Activated CD4-positive, alpha-beta memory T cell treated with anti-CD3 and anti-CD28 coated beads for 36 hours (primary cell): Measurements from ENCODE around the gene PRDM13. TPM values are rescaled to one million over a fixed set of nuclear protein-coding genes. Genes with fewer than 3 reads are reported as not detected.
"Not testable (repeated sequence)": the region's sequence is repeated elsewhere in the genome, so short reads cannot be mapped to it uniquely, and the experiment has no call there.

Experiments
- CTCF ChIA-PET: fragments of 350-600 bp; sonication (Branson Sonifier 250); formaldehyde crosslinking; loops from one replicate; lab custom pipeline; 2021; ENCODE audit warnings: antibody characterized with exemption, inconsistent platforms; lab: Charles Lee
- POLR2A ChIA-PET: fragments of 350-600 bp; sonication (Branson Sonifier 250); formaldehyde crosslinking; loops from one replicate; lab custom pipeline; 2021; ENCODE audit warnings: antibody characterized with exemption; lab: Charles Lee
- DNase-seq: peaks from one replicate; pipeline ENCODE4 v3.0.0-alpha.2; 2020
- H3K27ac Mint-ChIP-seq: one replicate; pipeline ENCODE4 v1.8.0; 2021; ENCODE audit warnings: mixed read lengths
- H3K27me3 Mint-ChIP-seq: one replicate; pipeline ENCODE4 v1.8.0; 2021; ENCODE audit warnings: mixed read lengths
- H3K36me3 Mint-ChIP-seq: one replicate; pipeline ENCODE4 v1.8.0; 2021; ENCODE audit warnings: mixed read lengths
- H3K4me1 Mint-ChIP-seq: one replicate; pipeline ENCODE4 v1.8.0; 2021; ENCODE audit warnings: low read depth, mixed read lengths
- H3K4me3 Mint-ChIP-seq: one replicate; pipeline ENCODE4 v1.8.0; 2021; ENCODE audit warnings: mild to moderate bottlenecking, mixed read lengths
- H3K9me3 Mint-ChIP-seq: one replicate; pipeline ENCODE4 v1.8.0; 2021; ENCODE audit warnings: mixed read lengths
- intact Hi-C: fragments of 100-400 bp; cut with micrococcal nuclease; formaldehyde crosslinking; loops from one replicate; pipeline ENCODE4 v1.15.1; 2023
- total RNA-seq, 2 experiments: library from RNA; stranded (reverse); gene quantifications; one replicate each; pipeline ENCODE4 v1.2.3, GENCODE V29; 2021

Gene PRDM13
- total RNA-seq, 2 experiments from 2014 or later = not detected

DNA sequence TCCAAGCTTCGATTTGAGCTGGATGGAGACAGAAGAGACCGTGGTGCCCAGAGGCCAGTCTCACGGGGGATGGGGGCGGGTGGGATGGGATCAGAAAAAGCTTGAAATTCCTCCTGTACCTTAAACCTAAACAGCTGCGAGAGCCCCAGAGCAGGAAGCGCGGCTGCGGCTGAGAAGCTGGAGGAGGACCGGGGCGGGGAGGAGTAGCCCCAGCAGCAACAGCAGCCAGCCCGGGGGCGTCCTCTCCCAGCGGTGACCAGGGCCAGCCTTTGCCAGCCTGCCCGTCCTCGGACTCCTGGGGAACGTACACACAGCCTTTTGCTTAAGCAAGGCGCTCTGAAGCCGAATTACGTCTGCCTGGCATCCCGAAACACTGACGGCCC lies 17.4 kb upstream of the PRDM13 start:
- ChIA-PET POLR2A (interaction anchor here (1.4 to 1.5 kb wide), 2 partner anchors 14 to 157 kb away, joined by 4 to 6 read pairs; no protein-coding TSS in a partner anchor), CTCF (interaction anchor here (1.7 to 6.8 kb wide), 7 partner anchors 16 to 157 kb away, joined by 3 to 108 read pairs (median 13); partner anchors contain the start of gene CCNC)
- H3K27ac Mint-ChIP-seq = no peak overlapping the region
- no peak for DNase-seq
- H3K4me1 Mint-ChIP-seq = peaks cover 17% of the 10 kb centered on the region
- intact Hi-C loops = loop anchor here (5.0 kb wide), 1 partner anchor 122 kb away; no protein-coding TSS in a partner anchor
- peaks cover 54% of the 10 kb centered on the region for H3K27me3 Mint-ChIP-seq
- no peaks in the 10 kb centered on the region for H3K36me3 Mint-ChIP-seq
- H3K4me3 Mint-ChIP-seq = peak overlapping the region; percentile 77
- H3K9me3 Mint-ChIP-seq = no peaks in the 10 kb centered on the region

GRCh38 chr6:99589907-99590493 lies 16.6 kb upstream of the PRDM13 start:
- ChIA-PET CTCF (interaction anchor here (2.2 to 6.8 kb wide), 4 partner anchors 15 to 156 kb away, joined by 7 to 108 read pairs (median 20); no protein-coding TSS in a partner anchor), POLR2A (interaction anchor here (1.4 kb wide), 1 partner anchor 19 kb away, joined by 4 read pairs; no protein-coding TSS in a partner anchor)
- Mint-ChIP-seq H3K4me1 (peaks cover 17% of the 10 kb centered on the region), H3K4me3 (peak overlapping the region; percentile 39), H3K27ac (no peak overlapping the region), H3K36me3 (no peaks in the 10 kb centered on the region), H3K27me3 (peaks cover 57% of the 10 kb centered on the region), H3K9me3 (no peaks in the 10 kb centered on the region)
- intact Hi-C loops = loop anchor here (1.0 to 5.0 kb wide), 2 partner anchors 14 to 123 kb away; no protein-coding TSS in a partner anchor
- no peak for DNase-seq

GRCh38 chr6:99590728-99591672 lies 15.6 kb upstream of the PRDM13 start:
- H3K4me3 Mint-ChIP-seq = no peak overlapping the region
- H3K4me1 Mint-ChIP-seq = peaks cover 17% of the 10 kb centered on the region
- CTCF ChIA-PET = interaction anchor here (1.4 to 6.8 kb wide), 4 partner anchors 11 to 155 kb away, joined by 3 to 108 read pairs (median 18); no protein-coding TSS in a partner anchor
- peaks cover 4% of the 10 kb centered on the region for H3K9me3 Mint-ChIP-seq
- H3K36me3 Mint-ChIP-seq = peaks cover 1% of the 10 kb centered on the region
- H3K27me3 Mint-ChIP-seq = peaks cover 65% of the 10 kb centered on the region
- intact Hi-C loops = loop anchor here (1.0 kb wide), 1 partner anchor 13 kb away; no protein-coding TSS in a partner anchor
- POLR2A ChIA-PET = interaction anchor here (1.4 kb wide), 1 partner anchor 18 kb away, joined by 4 read pairs; no protein-coding TSS in a partner anchor
- H3K27ac Mint-ChIP-seq = no peak overlapping the region
- DNase-seq = no peak

DNA sequence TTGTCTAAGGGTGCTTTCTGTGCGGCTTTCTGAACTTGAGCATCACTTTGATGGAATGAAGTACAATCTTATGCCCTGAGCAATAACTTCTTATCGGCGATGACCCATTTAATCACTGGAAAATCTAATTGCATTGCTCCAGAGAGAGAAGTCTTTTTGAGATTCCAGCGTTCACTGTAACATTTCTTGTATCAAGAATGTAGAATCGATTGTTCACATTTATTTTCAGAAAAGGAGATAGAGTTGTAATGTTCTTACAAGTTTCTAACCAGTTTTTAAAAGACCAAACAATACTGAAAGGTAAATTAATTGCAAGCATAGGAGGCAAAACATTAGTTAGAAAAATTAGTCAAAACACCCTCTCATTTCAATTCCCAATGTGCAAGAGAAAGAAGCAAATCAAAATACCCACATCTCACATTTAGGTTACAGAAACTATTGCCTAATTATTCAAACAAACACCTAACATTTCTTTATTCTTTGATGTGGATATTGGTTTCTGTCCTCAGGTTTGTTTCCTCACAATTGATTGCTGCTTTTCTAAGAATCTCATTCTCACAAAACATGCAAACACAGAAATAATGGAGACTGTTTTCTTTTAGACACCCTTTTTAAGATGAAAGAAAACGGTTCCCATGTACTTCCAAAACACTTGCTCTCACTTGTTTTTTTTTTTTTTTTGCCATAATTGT lies 14.8 kb upstream of the PRDM13 start:
- no peak for DNase-seq
- H3K4me3 Mint-ChIP-seq = no peak overlapping the region

GRCh38 chr6:99592900-99593299 lies 13.7 kb upstream of the PRDM13 start:
- intact Hi-C loops = no loop called here
- H3K36me3 Mint-ChIP-seq = peaks cover 1% of the 10 kb centered on the region
- peaks cover 74% of the 10 kb centered on the region for H3K27me3 Mint-ChIP-seq
- ChIA-PET CTCF (interaction anchor here (1.2 kb wide), 1 partner anchor 21 kb away, joined by 5 read pairs; no protein-coding TSS in a partner anchor), POLR2A (interaction anchor here (0.6 kb wide), 1 partner anchor 18 kb away, joined by 3 read pairs; no protein-coding TSS in a partner anchor)
- H3K27ac Mint-ChIP-seq = no peak overlapping the region
- no peak for DNase-seq
- H3K4me3 Mint-ChIP-seq = no peak overlapping the region
- peaks cover 17% of the 10 kb centered on the region for H3K4me1 Mint-ChIP-seq
- H3K9me3 Mint-ChIP-seq = peaks cover 4% of the 10 kb centered on the region

More for the DNA sequence above, 14.8 kb upstream of the PRDM13 start:
- Mint-ChIP-seq H3K4me1 (peaks cover 17% of the 10 kb centered on the region), H3K36me3 (peaks cover 1% of the 10 kb centered on the region), H3K27ac (no peak overlapping the region), H3K27me3 (peaks cover 68% of the 10 kb centered on the region), H3K9me3 (peaks cover 4% of the 10 kb centered on the region)
- ChIA-PET POLR2A (no interaction called here), CTCF (interaction anchor here (1.4 to 6.8 kb wide), 2 partner anchors 10 to 155 kb away, joined by 3 to 108 read pairs; no protein-coding TSS in a partner anchor)
- intact Hi-C loops = no loop called here

GRCh38 chr6:99594696-99595095 lies 11.9 kb upstream of the PRDM13 start:
- intact Hi-C loops, H3K27ac Mint-ChIP-seq, DNase-seq, H3K4me3 Mint-ChIP-seq, H3K36me3 Mint-ChIP-seq, H3K9me3 Mint-ChIP-seq, POLR2A ChIA-PET: not testable (repeated sequence)
- peaks cover 13% of the 10 kb centered on the region for H3K4me1 Mint-ChIP-seq
- CTCF ChIA-PET = interaction anchor here (0.7 kb wide), 1 partner anchor 58 kb away, joined by 3 read pairs; no protein-coding TSS in a partner anchor
- peaks cover 78% of the 10 kb centered on the region for H3K27me3 Mint-ChIP-seq

DNA sequence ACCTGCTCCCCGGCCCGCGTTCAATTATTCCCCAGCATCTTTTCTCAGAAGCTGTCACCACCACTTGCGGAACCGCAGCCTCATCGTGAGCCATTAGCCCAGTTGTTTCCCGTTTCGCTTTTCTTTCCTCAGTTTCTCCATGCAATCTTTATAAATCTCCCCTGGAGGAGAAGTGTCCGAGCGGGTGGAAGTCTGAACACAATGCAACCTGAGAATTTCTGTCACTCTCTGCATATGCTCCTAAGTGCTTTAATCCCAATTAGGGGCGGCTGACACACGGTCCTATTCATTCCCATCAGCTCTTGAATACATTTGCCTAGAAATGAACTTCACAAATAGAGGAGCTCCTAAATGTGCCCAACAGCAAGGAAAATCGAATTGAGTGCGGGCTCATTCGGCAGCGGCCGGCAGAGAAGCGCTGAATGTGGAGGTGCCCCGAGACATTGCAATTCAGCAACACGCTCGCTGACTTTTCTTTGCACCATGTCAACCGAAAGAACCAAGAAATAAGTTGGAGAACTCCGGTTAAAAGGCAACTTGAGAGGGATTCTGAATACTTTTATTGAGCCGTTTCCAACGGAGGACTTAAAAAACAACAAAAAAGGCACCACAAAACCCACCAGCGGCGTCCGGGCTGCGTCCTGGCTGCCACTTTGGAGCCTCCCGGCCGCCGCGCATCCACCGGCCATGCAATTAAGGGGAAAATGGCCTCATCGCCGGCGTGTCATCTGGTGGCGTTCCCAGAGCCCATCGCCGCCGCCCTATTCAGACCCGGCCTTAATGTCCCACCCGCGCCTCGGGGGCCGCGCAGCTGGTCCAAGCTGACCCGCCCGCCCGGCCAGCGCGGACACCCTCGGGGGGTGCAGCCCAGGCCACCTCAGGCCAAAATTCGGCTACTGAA lies 3.9 kb upstream of the PRDM13 start:
- POLR2A ChIA-PET = interaction anchor here (0.9 kb wide), 1 partner anchor 14 kb away, joined by 6 read pairs; no protein-coding TSS in a partner anchor
- Mint-ChIP-seq H3K9me3 (no peaks in the 10 kb centered on the region), H3K4me3 (peak overlapping the region; percentile 31), H3K36me3 (peaks cover 2% of the 10 kb centered on the region), H3K27ac (no peak overlapping the region), H3K27me3 (peaks cover 81% of the 10 kb centered on the region), H3K4me1 (peaks cover 27% of the 10 kb centered on the region)
- CTCF ChIA-PET = interaction anchor here (0.7 to 1.9 kb wide), 7 partner anchors 9 to 144 kb away, joined by 3 to 5 read pairs (median 4); partner anchors contain the start of gene CCNC
- DNase-seq = no peak
- intact Hi-C loops = loop anchor here (1.0 to 5.0 kb wide), 3 partner anchors 9 to 855 kb away; no protein-coding TSS in a partner anchor

- Mint-ChIP-seq H3K36me3 (peaks cover 2% of the 10 kb centered on the region), H3K27ac (no peak overlapping the region), H3K4me1 (peaks cover 27% of the 10 kb centered on the region), H3K27me3 (peaks cover 81% of the 10 kb centered on the region), H3K4me3 (peak overlapping the region; percentile 35), H3K9me3 (no peaks in the 10 kb centered on the region)
- no peak for DNase-seq
- ChIA-PET POLR2A (interaction anchor here (0.9 to 1.2 kb wide), 2 partner anchors 13 to 15 kb away, joined by 3 to 6 read pairs; no protein-coding TSS in a partner anchor), CTCF (interaction anchor here (1.2 to 1.6 kb wide), 4 partner anchors 15 to 92 kb away, joined by 3 to 5 read pairs (median 4); partner anchors contain the start of gene CCNC)
- intact Hi-C loops = loop anchor here (1.0 to 5.0 kb wide), 3 partner anchors 13 to 854 kb away; no protein-coding TSS in a partner anchor
Measured at GRCh38 chr6:99603421-99604165, 3.0 kb upstream of the PRDM13 start.

DNA sequence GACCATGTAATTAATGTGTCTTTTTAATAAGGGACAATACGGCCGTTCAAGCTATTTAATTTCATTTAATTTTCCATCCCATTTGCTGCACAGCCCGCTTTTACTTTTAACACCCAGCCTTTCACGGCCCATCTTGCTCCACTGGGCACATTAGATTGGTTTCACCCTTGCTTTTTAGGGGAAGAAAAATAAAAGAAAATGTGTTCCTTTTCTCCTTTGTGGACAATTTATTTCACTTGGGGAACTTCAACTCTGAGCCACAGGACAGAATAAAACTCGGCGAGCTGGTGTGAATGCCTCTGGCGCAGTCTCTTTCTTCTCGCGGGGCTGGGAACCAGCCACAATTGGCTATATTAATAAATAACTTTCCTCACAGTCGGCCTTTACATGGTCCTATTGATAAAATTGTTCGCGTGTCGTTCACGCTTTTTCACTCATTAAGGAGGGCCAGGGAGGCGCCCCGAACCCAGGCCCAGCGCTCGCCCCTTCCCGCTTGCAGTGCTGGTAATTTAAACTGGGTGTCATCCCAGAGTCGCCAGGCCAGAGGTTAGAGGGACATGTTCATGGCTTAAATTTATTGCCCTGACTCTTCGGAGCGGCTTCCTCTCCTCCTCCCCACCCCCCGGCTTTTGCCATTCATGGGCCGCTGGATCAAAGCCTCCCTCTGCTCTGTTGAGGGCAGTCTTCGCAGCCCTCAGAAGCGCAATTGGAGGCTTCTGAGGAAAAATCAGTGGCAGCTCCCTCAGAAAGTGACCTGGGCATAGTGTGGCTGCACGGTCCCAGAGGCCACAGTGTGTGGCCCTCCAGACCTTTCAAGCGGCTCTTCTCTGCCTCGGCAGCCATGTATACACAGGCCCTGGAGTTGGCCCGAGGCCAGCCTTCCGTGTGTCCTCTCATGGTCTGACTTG lies 2.2 kb upstream of the PRDM13 start:
- Mint-ChIP-seq H3K4me3 (peak overlapping the region; percentile 35), H3K36me3 (peaks cover 2% of the 10 kb centered on the region), H3K9me3 (no peaks in the 10 kb centered on the region), H3K4me1 (peaks cover 27% of the 10 kb centered on the region), H3K27ac (no peak overlapping the region), H3K27me3 (peaks cover 80% of the 10 kb centered on the region)
- CTCF ChIA-PET = interaction anchor here (1.2 to 1.8 kb wide), 5 partner anchors 15 to 36 kb away, joined by 3 to 7 read pairs (median 4); partner anchors contain the start of gene CCNC
- no peak for DNase-seq
- POLR2A ChIA-PET = interaction anchor here (0.6 to 1.2 kb wide), 3 partner anchors 12 to 176 kb away, joined by 3 to 6 read pairs (median 3); no protein-coding TSS in a partner anchor
- intact Hi-C loops = loop anchor here (1.0 to 5.0 kb wide), 2 partner anchors 14 to 853 kb away; no protein-coding TSS in a partner anchor
